GM10266 (cell line): ENCODE data around the gene NIP7.
"Not testable (repeated sequence)": the region's sequence is repeated elsewhere in the genome, so short reads cannot be mapped to it uniquely, and the experiment has no call there.

Source experiments
- DNase-seq: peaks from one replicate; pipeline ENCODE4 v3.0.0; 2012; ENCODE audit errors: extremely low spot score
- CTCF ChIP-seq: IDR thresholded peaks from 2 replicates; pipeline ENCODE4 v1.5.1; 2012; ENCODE audit warnings: mild to moderate bottlenecking, low read depth; ENCODE audit not compliant: control insufficient read depth, insufficient read depth; ENCODE audit errors: missing control alignments

NIP7 gene

DNA sequence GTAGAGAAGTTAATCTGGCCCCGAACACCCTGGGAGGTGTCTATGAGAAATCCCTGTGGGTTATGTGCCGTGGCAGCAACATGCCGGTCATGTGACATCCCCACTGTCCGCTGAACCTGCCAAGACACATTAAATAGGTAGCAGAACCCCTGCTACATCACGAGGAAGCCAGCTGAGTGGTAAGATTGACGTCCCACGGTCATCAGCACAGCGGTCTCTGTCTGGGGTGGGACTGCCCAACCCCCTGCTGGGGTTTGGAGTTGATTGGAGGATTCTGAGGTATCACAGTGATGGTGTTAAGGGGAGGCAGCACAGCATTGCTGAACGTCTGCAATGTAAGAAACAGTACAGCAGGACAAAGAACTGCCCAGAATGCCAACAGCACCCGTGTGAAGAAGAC lies 10.0 kb downstream of the NIP7 start:
- TF ChIP-seq CTCF = no peak
- DNase-seq = no peak

DNA sequence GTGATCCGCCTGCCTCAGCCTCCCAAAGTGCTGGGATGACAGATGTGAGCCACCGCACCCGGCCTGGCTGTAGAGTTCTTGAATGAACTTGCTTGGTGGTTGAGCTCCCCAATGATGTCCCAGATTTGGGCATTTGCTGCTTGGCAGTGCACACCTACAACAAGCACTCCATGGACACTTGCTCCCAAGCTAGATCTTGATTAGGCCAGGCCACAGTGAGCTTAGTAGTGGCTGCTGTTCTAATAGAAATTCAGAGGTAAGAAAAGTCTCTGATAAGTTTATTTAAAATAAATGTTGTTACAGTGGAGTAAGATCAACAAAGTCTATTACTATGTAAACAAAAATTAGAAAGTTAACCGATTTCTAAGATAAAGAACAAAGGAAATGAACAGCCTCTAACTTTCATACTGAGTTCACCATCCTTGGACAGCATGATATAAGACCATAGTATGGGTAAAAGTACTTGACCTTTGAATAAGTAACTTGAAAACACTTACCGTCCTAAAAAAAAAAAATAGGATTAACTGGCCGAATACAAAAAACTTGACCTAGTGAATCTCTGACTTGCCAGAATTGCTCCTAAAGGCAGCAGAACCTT lies 11.1 kb downstream of the NIP7 start:
- no peak for DNase-seq
- no peak for TF ChIP-seq CTCF

GRCh38 chr16:69351309-69352027 lies 11.9 kb downstream of the NIP7 start, which contains the start of gene TMED6:
Gene TMED6 (minus strand): TSS chr16:69351786. CDS start chr16:69351753, 33 bp downstream.
- TF ChIP-seq CTCF = no peak
- no peak for DNase-seq

- DNase-seq = not testable (repeated sequence)
These were observed 20.5 kb downstream of the NIP7 start for GRCh38 chr16:69360070-69360469.

DNA sequence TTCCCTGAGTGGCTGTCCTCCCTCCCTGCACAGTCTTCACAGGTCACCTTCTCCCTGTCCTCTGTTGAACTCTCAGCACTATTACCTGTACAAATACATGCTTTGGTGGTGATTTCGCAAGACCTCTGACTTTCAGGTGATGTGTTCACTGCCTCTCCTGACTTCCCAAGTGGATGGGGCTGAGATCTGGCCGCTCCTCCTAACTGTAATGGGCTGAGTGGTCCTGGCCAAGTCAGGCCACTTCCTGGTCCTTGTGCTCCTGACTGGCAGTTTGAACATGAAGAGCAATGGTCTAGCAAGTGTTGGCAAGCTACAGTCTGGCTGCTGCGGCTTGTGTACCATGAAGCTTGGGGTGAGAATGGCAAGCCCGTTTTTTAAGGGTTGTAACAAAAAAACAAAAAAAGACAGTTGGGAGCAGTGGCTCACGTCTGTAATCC lies 23.7 kb downstream of the NIP7 start:
- no peak for DNase-seq
- no peak for TF ChIP-seq CTCF

- no peak for TF ChIP-seq CTCF
- DNase-seq = no peak
These were observed 24.5 kb downstream of the NIP7 start for GRCh38 chr16:69364088-69364487.

GRCh38 chr16:69365901-69366300 lies 26.3 kb downstream of the NIP7 start:
- no peak for DNase-seq
- no peak for TF ChIP-seq CTCF
